Measurements from ENCODE around the gene ACTL6B.
A peak's percentile ranks its signal among the peaks of the same experiment; 100 is the strongest.

- TF ChIP-seq CTCF (IDR thresholded peaks at IDR 0.05) (no peak), EP300 (IDR thresholded peaks at IDR 0.05; ENCODE audit: borderline replicate concordance in 1 of 2, low read depth in 1 of 2, low read length in 1 of 2) (no peak), EZH2phosphoT487 (IDR thresholded peaks at IDR 0.05; ENCODE audit: borderline replicate concordance, low read depth) (no peak), POLR2AphosphoS5 (IDR thresholded peaks at IDR 0.05; ENCODE audit: low read depth, low read length) (no peak), NFIC (IDR thresholded peaks at IDR 0.05; ENCODE audit: borderline replicate concordance) (no peak), PBX3 (IDR thresholded peaks at IDR 0.05) (no peak), ZBTB33 (IDR thresholded peaks at IDR 0.05; ENCODE audit: borderline replicate concordance, low read depth) (no peak), GABPA (IDR thresholded peaks at IDR 0.05; ENCODE audit: low read depth) (peak; percentile 37; the same call in 1 of the 2 replicates), TAF1 (IDR thresholded peaks at IDR 0.05; ENCODE audit: borderline replicate concordance, low read depth, low read length) (no peak), SIN3A (IDR thresholded peaks at IDR 0.05; ENCODE audit: borderline replicate concordance, low read depth, low read length) (0 out of 2 replicates have a peak, but pooled peaks have one; percentile 9), RXRA (IDR thresholded peaks at IDR 0.05; ENCODE audit: borderline replicate concordance, low read depth) (no peak), YY1 (IDR thresholded peaks at IDR 0.05; ENCODE audit: low read depth) (no peak)
These were observed 17.7 kb upstream of the ACTL6B start for GRCh38 chr7:100673942-100674410.
